Measurements from ENCODE around the gene TRAF3. TPM values are rescaled to one million over a fixed set of nuclear protein-coding genes. Genes with fewer than 3 reads are reported as not detected.

The TRAF3 gene
- total RNA-seq, 1 donor from 2014 or later, result 16.7 TPM

DNA sequence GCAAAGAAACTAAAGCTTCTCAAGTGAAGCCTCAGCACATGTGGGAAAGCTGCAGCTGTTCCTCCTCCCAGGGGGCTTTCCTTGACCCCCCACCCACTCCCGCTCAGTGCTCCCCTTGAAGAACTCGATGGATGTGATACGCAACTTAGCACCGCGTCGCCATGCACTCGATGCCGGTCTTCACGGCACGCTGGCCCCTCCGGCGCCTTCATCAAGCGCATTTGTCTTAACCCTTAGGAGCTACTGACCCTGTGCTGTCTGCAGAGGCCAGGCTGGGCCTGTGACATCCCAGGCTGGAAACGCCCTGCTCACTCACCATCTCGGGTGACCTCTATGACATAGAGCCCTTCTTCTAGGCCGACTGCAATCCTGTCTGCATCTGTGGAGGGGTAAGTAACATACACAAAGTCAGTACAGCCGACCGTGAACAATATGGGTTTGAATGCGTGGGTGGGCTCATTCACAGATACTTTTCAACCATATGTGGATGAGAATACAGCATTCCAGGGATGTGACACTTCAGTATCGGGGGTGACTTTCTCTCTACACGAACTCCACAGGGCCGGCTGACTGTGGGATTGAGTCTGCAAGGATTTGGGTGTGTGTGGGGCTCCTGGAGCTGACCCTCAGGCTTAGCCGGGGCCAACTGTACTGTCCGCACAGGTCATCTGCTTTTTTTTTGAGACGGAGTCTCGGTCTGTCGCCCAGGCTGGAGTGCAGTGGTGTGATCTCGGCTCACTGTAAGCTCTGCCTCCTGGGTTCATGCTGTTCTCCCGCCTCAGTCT lies 168.3 kb downstream of the TRAF3 start:
- no peak for DNase-seq
- Mint-ChIP-seq H3K9me3 (ENCODE audit: unreplicated experiment) (peaks cover 10% of the 10 kb centered on the region), H3K27me3 (ENCODE audit: unreplicated experiment) (peaks cover 4% of the 10 kb centered on the region), H3K36me3 (ENCODE audit: unreplicated experiment) (peaks cover 10% of the 10 kb centered on the region), H3K4me1 (ENCODE audit: low read depth, unreplicated experiment) (peaks cover 12% of the 10 kb centered on the region), H3K4me3 (ENCODE audit: unreplicated experiment) (no peak overlapping the region), H3K27ac (ENCODE audit: unreplicated experiment) (no peak overlapping the region)
- TF ChIP-seq, protein P1, sequence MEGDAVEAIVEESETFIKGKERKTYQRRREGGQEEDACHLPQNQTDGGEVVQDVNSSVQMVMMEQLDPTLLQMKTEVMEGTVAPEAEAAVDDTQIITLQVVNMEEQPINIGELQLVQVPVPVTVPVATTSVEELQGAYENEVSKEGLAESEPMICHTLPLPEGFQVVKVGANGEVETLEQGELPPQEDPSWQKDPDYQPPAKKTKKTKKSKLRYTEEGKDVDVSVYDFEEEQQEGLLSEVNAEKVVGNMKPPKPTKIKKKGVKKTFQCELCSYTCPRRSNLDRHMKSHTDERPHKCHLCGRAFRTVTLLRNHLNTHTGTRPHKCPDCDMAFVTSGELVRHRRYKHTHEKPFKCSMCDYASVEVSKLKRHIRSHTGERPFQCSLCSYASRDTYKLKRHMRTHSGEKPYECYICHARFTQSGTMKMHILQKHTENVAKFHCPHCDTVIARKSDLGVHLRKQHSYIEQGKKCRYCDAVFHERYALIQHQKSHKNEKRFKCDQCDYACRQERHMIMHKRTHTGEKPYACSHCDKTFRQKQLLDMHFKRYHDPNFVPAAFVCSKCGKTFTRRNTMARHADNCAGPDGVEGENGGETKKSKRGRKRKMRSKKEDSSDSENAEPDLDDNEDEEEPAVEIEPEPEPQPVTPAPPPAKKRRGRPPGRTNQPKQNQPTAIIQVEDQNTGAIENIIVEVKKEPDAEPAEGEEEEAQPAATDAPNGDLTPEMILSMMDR (IDR thresholded peaks at IDR 0.05; ENCODE audit: partially characterized antibody, unreplicated experiment), result no peak

DNA sequence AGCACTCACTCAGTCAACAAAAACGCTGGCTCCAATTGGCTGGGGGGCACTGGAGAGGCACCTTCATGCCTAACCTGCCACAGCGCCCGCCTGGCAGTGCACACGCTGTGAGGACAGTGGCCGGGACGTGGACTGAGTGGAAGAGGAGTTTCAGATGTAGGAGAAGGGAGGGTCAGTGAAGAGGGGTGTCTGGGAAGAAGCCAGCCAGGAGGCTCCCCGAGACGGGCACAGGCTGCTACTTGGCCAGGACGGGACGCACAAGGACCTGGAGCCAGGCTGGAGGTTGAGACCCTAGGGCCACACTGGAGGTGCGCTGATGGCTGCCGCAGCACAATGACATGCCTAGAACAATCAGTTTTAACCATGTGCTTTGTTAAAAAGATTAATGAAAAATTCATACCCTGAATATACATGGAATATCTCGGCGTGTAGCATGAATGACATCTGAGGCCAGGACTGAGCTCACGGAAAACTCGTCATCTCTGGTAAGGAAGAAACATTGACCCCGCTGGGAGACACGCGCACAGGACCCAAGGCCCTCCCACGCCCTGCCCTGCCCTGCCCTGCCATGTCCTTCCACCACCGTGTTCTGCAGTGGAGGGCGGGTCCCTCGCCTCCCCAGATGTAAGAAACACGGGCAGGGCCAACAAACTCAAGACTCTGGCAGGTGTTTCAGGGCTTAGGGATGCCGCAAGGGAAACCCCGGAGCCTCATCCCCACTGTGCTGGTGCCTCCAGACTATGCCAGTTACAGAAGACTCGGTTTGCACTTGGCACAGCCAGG lies 170.3 kb downstream of the TRAF3 start:
- Mint-ChIP-seq H3K27me3 (ENCODE audit: unreplicated experiment) (peaks cover 2% of the 10 kb centered on the region), H3K27ac (ENCODE audit: unreplicated experiment) (peak overlapping the region; percentile 68), H3K9me3 (ENCODE audit: unreplicated experiment) (peaks cover 10% of the 10 kb centered on the region), H3K4me1 (ENCODE audit: low read depth, unreplicated experiment) (peaks cover 5% of the 10 kb centered on the region), H3K4me3 (ENCODE audit: unreplicated experiment) (no peak overlapping the region), H3K36me3 (ENCODE audit: unreplicated experiment) (peaks cover 10% of the 10 kb centered on the region)
- DNase-seq, result no peak
- TF ChIP-seq, protein P1 (IDR thresholded peaks at IDR 0.05; ENCODE audit: partially characterized antibody, unreplicated experiment), result no peak

DNA sequence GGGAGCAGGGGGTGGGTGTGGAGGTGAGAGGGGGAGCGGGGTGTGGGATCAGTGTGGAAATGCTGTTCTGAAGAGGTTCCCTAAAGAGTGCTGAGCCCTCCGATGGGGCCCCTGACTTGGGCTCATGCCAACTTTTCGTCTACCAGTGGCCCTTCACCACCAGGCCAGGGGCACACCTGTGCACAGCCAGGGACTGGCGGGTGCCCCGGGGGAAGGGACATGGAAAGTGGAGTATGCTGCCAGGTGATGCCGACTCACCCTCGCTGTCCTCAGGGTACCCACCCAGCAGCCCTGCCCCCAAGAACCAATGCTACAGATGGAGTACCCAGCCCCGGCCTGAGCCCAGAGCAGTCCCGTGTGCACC lies 171.4 kb downstream of the TRAF3 start:
- Mint-ChIP-seq H3K27me3 (ENCODE audit: unreplicated experiment) (peaks cover 2% of the 10 kb centered on the region), H3K27ac (ENCODE audit: unreplicated experiment) (peak overlapping the region; percentile 59), H3K36me3 (ENCODE audit: unreplicated experiment) (peaks cover 5% of the 10 kb centered on the region), H3K9me3 (ENCODE audit: unreplicated experiment) (peaks cover 9% of the 10 kb centered on the region), H3K4me1 (ENCODE audit: low read depth, unreplicated experiment) (peaks cover 5% of the 10 kb centered on the region), H3K4me3 (ENCODE audit: unreplicated experiment) (no peak overlapping the region)
- no peak for DNase-seq
- TF ChIP-seq, protein P1 (IDR thresholded peaks at IDR 0.05; ENCODE audit: partially characterized antibody, unreplicated experiment), result no peak

DNA sequence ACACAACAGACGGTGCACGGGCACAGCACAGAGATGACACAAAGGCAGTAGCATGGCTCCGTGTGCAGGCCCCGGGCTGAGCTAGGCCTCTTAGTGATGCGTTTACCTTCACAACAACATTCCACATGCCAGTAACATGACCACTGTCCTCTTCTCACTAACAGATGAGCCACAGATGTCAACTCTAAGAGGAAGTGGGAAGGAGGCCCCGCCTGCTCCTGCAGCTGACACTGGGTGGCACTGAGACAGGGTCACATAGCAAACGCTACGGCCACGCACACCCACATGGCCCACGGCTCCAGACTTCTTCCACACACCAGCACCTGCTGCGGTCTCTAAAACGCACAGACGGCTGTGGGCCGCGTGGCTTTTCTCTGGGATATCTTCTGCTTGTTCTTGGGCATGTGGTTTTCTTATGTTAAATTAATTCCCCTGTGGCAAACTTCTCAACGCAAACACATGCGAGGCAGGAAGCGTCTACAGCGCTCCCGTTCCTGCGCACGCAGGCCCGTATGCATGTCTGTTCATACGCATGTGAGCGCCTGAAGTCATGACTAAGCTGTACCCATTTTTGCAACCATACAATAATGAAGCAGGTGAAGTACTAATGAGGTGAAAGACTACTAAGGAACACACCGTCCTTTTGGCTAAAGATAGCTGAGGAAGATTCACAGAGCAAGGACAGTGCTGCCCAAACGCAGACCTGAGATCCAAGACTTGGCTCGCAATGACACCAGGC lies 172.0 kb downstream of the TRAF3 start:
- H3K36me3 Mint-ChIP-seq (ENCODE audit: unreplicated experiment), result peaks cover 5% of the 10 kb centered on the region
- TF ChIP-seq, protein P1 (IDR thresholded peaks at IDR 0.05; ENCODE audit: partially characterized antibody, unreplicated experiment), result no peak
- H3K27me3 Mint-ChIP-seq (ENCODE audit: unreplicated experiment), result no peaks in the 10 kb centered on the region
- H3K4me3 Mint-ChIP-seq (ENCODE audit: unreplicated experiment), result peak overlapping the region; percentile 41
- H3K9me3 Mint-ChIP-seq (ENCODE audit: unreplicated experiment), result peaks cover 9% of the 10 kb centered on the region
- H3K4me1 Mint-ChIP-seq (ENCODE audit: low read depth, unreplicated experiment), result peaks cover 5% of the 10 kb centered on the region
- no peak for DNase-seq
- H3K27ac Mint-ChIP-seq (ENCODE audit: unreplicated experiment), result peak overlapping the region; percentile 59
